Daoy (cell line): Measurements from ENCODE around the gene VSIG8. TPM values are rescaled to one million over a fixed set of nuclear protein-coding genes. Genes with fewer than 3 reads are reported as not detected.

Source experiments
- DNase-seq: peaks from one replicate; pipeline ENCODE4 v3.0.0-alpha.2; 2015; ENCODE audit warnings: low read depth
- total RNA-seq: library from RNA; depleted of rRNA; stranded (reverse); fragments of >200 nt; shearing (Covaris generic); gene quantifications from 2 replicates; pipeline ENCODE4 v1.2.3, GENCODE V29; 2014; rRNA removed

The VSIG8 gene
- total RNA-seq, 1 experiment from 2014 or later = not detected

DNA sequence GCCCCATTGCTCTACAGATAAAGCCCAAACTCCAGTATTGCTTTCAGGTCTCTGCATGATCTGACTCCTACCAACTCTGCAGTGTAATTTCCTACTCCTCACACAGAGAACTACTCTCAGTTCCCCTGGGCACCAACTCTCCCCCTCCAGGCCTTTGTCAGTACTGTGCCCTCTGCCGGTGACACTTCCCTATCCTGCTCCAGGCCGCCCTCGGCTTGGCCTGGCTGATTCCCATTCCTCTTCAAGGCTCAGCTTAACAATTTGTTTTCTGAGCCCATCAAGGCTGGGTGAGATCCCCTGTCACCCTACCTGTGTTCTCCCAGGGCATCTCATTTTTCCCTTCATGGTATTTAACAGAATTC, 33.2 kb downstream of the VSIG8 start:
- peak; percentile 33 for DNase-seq

DNA sequence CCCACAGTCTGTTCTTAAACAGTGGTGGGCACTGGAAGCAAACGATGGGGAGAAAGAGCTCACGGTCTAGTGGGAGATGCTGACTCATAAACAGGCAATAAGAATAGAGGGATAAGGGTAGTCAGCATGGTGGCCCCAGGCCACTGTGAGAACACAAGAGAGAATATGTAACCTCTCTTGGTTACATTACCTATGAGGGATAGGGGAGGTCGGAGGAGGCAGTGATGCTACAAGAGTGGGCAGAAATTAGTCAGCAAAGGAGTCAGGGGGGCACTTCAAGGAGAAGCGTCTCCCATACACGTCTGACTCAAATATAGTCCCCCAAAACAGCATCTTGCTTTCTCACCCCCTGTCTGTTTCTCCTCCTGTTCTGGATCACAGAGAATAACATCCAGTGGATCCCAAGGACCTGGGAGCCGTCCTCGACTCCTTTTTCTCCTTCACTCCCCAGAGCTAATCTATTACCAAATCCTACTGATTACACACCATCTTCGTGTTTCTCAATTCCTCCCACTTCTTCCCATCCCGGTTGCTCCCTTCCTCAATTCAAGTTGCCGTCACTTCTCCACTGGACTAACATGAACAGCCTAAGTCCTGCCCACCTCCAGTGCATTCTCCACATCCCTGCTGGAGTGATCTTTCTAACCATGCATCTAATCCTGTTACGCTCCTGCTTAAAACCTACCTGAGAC, 33.7 kb downstream of the VSIG8 start:
- no peak for DNase-seq

DNA sequence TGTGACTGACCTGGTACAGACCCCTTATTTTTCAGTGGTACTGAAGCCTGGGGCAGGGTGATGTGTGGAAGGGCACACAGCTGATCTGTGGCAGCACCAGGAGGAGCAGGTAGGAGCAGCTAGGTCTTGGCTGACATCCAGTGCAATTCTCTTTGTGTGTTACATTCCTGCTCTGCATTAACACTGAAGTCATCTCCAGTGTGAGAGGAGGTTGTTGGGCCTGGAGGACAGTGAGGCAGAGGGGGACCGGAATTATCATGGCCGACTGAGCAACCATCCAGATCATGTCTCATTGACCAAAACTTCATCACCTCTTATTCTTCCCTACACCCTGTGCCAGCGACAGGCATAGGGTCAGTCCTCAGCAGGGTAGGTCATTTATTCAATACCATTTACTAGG, 34.3 kb downstream of the VSIG8 start:
- no peak for DNase-seq

DNA sequence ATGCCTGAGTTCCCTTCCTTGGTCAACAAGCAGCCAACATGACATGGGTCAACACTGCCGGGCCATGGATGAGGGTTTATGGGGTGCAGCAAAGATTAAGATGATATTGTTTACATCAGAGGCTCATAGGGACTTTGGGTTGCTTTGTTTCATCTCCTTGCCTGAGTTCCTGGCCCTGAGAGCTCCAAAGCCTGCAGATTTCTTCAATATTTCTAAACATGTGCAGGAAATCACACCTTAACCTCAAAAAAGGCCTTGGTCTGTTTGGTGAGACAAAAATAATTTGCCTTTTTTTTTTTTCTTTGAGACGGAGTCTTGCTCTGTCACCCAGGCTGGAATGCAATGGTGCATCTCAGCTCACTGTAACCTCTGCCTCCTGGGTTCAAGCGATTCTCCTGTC, 34.9 kb downstream of the VSIG8 start:
- DNase-seq = no peak

DNA sequence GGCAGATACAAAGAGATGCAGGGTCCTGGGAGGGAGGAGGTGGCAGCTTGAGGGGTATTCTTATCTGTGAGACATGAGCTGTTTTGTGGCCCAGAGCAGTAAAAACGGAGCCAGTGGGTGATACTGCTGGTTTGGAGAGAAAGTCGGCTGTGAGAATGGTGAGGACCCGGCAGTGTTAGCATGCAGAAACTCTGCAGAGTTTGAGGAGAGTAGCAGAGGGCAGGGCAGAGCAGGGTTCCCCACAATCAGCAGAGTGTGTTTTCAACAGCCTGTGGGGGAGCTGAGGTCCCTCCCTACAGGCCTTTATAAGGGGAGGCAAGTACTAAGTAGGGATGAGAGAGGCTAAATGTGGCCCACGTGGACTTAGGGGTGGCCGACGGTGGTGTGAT, 35.4 kb downstream of the VSIG8 start:
- no peak for DNase-seq

DNA sequence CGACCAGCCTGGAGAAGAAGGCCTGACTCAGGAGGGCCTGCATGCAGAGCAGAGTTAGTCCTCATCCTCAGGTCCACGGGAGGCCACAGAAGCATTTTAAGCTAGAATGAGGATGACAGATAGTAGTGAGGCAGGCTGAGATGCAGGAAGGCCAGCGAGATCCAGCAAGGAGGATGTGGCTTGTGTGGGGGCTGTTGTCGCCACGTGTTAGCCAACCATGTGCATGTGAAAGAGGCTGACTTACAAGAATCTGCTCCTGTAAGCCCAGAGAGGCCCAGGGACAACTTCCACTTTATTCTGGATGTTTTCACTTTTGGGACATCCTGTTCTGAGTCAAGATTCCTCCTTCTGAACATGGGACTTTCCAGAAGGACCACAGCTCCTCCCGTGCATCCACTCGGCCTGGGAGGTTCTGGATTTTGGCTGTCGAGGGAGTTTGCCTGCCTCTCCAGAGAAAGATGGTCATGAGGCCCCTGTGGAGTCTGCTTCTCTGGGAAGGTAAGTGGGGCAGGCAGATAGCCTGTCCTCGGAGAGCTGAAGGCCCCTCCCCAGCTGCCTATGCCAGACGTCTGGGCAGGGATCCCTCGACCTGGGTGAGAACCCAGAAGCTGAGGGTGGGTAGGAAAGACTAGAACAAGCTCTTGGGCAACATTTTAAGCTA, 35.9 kb downstream of the VSIG8 start, which contains the start of gene SLAMF8:
Gene SLAMF8, plus strand, starts transcription at position 433 of the 661 bp plus-strand sequence. Its CDS starts 26 bp downstream, at position 459.
- DNase-seq = peak; percentile 28

DNA sequence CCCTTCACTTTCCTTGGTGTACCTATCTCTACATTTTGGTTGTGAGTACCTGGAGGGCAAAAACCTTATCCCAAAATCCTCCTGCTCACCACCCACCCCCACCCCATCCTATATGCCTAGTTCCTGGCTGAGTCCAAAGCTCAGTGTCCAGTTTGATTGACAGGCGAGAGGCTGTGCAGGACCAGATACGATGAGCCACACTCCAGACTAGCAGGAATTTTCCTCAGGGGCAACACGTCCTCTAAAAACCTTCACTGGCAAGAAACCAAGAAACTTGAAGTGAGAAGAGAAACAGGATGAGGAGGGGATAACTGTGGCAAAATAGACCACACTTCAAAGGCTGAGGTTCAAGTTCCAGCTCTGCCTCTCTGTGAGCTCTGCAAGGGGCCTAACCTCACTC, 36.9 kb downstream of the VSIG8 start:
- no peak for DNase-seq

DNA sequence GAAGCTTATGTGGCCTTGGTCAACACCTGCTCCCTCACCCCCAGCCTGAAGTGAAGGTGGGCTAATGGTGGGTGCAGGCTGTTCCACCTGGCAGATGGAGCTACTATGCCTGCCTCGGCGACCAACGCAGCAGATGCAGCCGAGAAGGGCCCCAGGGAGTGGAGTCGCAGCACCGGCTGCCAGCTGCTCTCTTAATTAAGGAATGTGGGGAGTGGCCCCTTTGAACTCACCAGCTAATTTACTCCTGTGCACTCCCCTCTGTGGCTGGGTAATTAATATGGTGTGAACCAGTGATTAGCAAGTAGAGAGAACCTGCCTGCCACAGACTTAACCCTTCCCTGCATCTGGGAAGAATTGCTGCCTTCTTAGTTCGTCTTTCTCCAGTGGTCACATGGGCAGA, 39.1 kb downstream of the VSIG8 start:
- no peak for DNase-seq

DNA sequence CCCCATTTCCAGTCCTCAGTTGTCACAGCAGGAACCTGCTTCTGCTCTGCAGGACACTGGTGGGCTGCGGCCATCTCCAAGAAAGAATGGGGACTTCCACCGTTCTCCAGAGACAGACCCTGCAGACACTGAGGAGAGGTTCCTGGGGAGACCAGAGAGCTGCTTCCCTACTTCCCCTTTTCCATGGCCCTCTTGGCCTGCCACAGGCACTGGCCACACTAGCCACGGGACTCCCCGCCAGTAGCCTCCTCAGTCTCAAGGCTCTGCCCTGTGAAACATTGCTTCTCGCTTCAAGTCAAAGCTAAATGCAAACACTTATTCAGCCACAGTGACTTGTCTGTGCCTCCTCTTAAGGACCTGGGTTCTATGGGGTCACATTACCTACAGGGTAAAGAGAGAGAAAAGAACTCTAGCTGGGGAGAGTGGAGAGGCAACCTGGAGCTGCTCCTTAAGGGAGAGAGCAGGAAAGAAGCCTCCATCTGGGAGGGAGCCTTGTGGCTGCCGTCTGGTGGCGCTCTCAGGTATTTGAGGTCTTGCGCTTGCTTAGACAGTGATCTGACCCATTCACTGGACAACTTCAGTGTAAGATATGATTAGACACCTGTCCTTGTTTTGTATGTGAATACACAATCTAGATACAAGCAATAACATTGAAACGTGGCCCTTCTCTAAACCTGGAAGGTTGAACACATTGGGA, 41.1 kb downstream of the VSIG8 start:
- DNase-seq = no peak

DNA sequence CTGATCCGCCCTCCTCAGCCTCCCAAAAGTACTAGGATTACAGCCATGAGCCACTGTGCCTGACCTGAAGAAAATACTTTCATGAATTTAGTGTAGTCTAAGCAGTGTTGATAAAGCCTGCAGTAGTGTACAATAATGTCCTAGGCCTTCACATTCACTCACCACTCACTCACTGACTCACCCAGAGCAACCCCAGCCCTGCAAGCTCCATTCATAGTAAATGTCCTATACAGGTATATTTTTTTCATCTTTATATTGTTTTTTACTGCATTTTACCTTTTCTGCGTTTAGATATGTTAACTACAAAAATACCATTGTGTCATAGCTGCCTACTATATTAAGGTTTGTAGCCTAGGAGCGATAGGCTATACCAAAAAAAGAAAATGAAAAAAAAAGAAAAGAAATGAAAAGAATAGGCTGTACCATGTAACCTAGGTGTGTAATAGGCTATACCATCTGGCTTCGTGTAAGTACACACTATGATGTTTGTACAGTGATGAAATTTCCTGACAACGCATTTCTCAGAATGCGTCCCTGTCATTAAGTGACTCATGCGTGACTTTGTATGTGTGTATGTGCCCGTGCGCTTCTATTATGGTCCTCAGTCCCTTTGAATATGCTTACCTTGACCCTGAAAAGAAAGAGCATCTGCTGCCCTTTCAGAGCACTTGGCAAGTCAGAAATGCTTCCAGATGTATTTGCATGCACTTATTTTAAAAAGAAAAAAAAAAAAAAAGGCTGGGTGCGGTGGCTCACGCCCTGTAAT, 45.0 kb downstream of the VSIG8 start:
- peak; percentile 71 for DNase-seq

DNA sequence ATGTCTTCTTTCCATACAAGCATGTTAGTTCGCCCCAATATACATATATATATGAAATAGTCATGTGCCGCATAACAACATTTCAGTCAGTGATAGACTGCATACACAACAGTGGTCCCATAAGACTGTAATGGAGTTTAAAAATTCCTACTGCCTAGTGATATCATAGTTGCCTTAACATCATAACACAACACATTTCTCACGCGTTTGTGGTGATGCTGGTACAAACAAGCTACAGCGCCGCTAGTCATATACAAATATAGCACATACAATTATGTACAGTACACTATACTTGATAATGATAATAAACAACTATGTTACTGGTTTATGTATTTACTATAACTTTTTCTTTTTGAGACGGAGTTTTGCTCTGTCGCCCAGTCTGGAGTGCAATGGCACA, 46.5 kb downstream of the VSIG8 start:
- DNase-seq = no peak

DNA sequence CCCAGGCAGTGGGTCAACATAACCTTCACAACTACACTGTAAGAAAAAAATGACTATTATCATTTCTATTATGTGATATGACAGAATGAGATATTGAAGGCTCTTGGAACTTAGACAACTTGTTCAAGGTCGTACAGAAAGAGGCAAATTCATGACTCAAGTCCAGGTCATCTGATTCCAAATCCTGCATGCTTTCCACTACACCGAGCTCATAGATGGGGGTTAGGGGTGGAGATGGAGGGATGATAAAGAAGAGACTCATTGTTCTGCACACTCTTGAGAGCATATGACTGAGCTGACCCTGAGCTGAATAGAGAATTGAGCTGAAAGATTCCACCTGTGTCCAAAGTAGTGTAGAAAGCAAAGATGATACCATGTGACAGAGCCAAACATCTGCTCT, 57.5 kb downstream of the VSIG8 start:
- DNase-seq = no peak

Other genes with a start within 250 kb of the VSIG8 start
- not detected in 2 replicates for gene CRP, start 148.1 kb downstream of the VSIG8 start, total RNA-seq
- 1.2 TPM in 1 of 2 replicates, not detected in the other for gene DUSP23, start 81.7 kb downstream of the VSIG8 start, total RNA-seq
- gene FCRL6, start 60.3 kb downstream of the VSIG8 start, total RNA-seq = not detected in 2 replicates
- gene SLAMF8, start 35.8 kb downstream of the VSIG8 start, total RNA-seq = 0.18 and 0.63 TPM in 2 replicates
- gene CFAP45, start 37.5 kb upstream of the VSIG8 start, total RNA-seq = 0.46 and 1.7 TPM in 2 replicates
- gene TAGLN2, start 62.9 kb upstream of the VSIG8 start, total RNA-seq = 570 and 651 TPM in 2 replicates
- gene IGSF9, start 83.0 kb upstream of the VSIG8 start, total RNA-seq = 1.7 and 2.7 TPM in 2 replicates
- 0.77 TPM in 1 of 2 replicates, not detected in the other for gene SLAMF9, start 91.6 kb upstream of the VSIG8 start, total RNA-seq
- 5.2 and 5.3 TPM in 2 replicates for gene PIGM, start 169.3 kb upstream of the VSIG8 start, total RNA-seq
- gene KCNJ10, start 207.5 kb upstream of the VSIG8 start, total RNA-seq = under 0.01 TPM in 1 of 2 replicates, not detected in the other
- not detected in 2 replicates for gene KCNJ9, start 218.9 kb upstream of the VSIG8 start, total RNA-seq
- 26.0 and 27.6 TPM in 2 replicates for gene IGSF8, start 236.0 kb upstream of the VSIG8 start, total RNA-seq